ENCODE data around the gene MAP2K5.
A peak's percentile ranks its signal among the peaks of the same experiment; 100 is the strongest.

Gene MAP2K5

GRCh38 chr15:67781061-67781460, 238.6 kb downstream of the MAP2K5 start:
- TF ChIP-seq CTCF (IDR thresholded peaks at IDR 0.05; ENCODE audit: low read depth, low read length), result no peak
- no peaks in the 10 kb centered on the region for H3K36me3 ChIP-seq
- no peaks in the 10 kb centered on the region for H3K27me3 ChIP-seq (ENCODE audit: insufficient read depth, low read depth, severe bottlenecking)
- no peak overlapping the region for H3K4me3 ChIP-seq (ENCODE audit: low read depth, low read length)
- H3K27ac ChIP-seq, result no peak overlapping the region
- H3K9me3 ChIP-seq (ENCODE audit: severe bottlenecking), result no peaks in the 10 kb centered on the region
- no peak for DNase-seq

GRCh38 chr15:67781907-67782690, 239.6 kb downstream of the MAP2K5 start:
- Histone ChIP-seq H3K27ac (peak overlapping the region; percentile 42), H3K9me3 (ENCODE audit: severe bottlenecking) (no peaks in the 10 kb centered on the region), H3K36me3 (no peaks in the 10 kb centered on the region), H3K27me3 (ENCODE audit: insufficient read depth, low read depth, severe bottlenecking) (no peaks in the 10 kb centered on the region), H3K4me3 (ENCODE audit: low read depth, low read length) (no peak overlapping the region)
- DNase-seq, result peak; percentile 67
- no peak for TF ChIP-seq CTCF (IDR thresholded peaks at IDR 0.05; ENCODE audit: low read depth, low read length)

GRCh38 chr15:67782691-67782991, 240.1 kb downstream of the MAP2K5 start:
- Histone ChIP-seq H3K36me3 (no peaks in the 10 kb centered on the region), H3K27me3 (ENCODE audit: insufficient read depth, low read depth, severe bottlenecking) (no peaks in the 10 kb centered on the region), H3K4me3 (ENCODE audit: low read depth, low read length) (no peak overlapping the region), H3K27ac (peak overlapping the region; percentile 42; the same call in 1 of the 2 replicates), H3K9me3 (ENCODE audit: severe bottlenecking) (no peaks in the 10 kb centered on the region)
- TF ChIP-seq CTCF (IDR thresholded peaks at IDR 0.05; ENCODE audit: low read depth, low read length), result no peak
- no peak for DNase-seq

GRCh38 chr15:67783303-67783702, 240.8 kb downstream of the MAP2K5 start:
- no peaks in the 10 kb centered on the region for H3K27me3 ChIP-seq (ENCODE audit: insufficient read depth, low read depth, severe bottlenecking)
- no peaks in the 10 kb centered on the region for H3K36me3 ChIP-seq
- peak; percentile 33 for DNase-seq
- H3K9me3 ChIP-seq (ENCODE audit: severe bottlenecking), result no peaks in the 10 kb centered on the region
- no peak overlapping the region for H3K4me3 ChIP-seq (ENCODE audit: low read depth, low read length)
- H3K27ac ChIP-seq, result no peak overlapping the region
- TF ChIP-seq CTCF (IDR thresholded peaks at IDR 0.05; ENCODE audit: low read depth, low read length), result peak; percentile 30; the same call in 1 of the 2 replicates

- DNase-seq, result no peak
- Histone ChIP-seq H3K27me3 (ENCODE audit: insufficient read depth, low read depth, severe bottlenecking) (no peaks in the 10 kb centered on the region), H3K27ac (no peak overlapping the region), H3K4me3 (ENCODE audit: low read depth, low read length) (no peak overlapping the region), H3K36me3 (no peaks in the 10 kb centered on the region), H3K9me3 (ENCODE audit: severe bottlenecking) (no peaks in the 10 kb centered on the region)
- TF ChIP-seq CTCF (IDR thresholded peaks at IDR 0.05; ENCODE audit: low read depth, low read length), result no peak
These were observed 241.7 kb downstream of the MAP2K5 start for GRCh38 chr15:67784090-67784781.
